ENCODE results near the gene SYT2.

- TF ChIP-seq TAF1 (IDR thresholded peaks at IDR 0.05; ENCODE audit: low read depth, low read length) (no peak), POLR2AphosphoS5 (IDR thresholded peaks at IDR 0.05; ENCODE audit: low read depth, low read length) (no peak), POLR2A (IDR thresholded peaks at IDR 0.05; ENCODE audit: low read depth, low read length) (no peak), PAX5 (IDR thresholded peaks at IDR 0.05; ENCODE audit: insufficient read depth, low read length, severe bottlenecking) (no peak), SPI1 (IDR thresholded peaks at IDR 0.05; ENCODE audit: low read depth, low read length) (no peak)
Measured at GRCh38 chr1:202711949-202712635, 1.8 kb upstream of the SYT2 start.

Data from GM12891 (cell line).